MM.1S (cell line): ENCODE data around the gene TRAF3IP1.
"Not testable (repeated sequence)": the region's sequence is repeated elsewhere in the genome, so short reads cannot be mapped to it uniquely, and the experiment has no call there.

Experiments
- DNase-seq: peaks from one replicate; pipeline ENCODE4 v3.0.0-alpha.2; 2015
- H2AFZ ChIP-seq: fragments of 300-600 bp; sonication (generic); 2 replicates; pipeline ENCODE4 v1.6.0; 2016; ENCODE audit warnings: antibody characterized with exemption, low read length
- H3F3A ChIP-seq: fragments of 300-600 bp; sonication (generic); 2 replicates; pipeline ENCODE4 v1.6.1; 2016; ENCODE audit warnings: mild to moderate bottlenecking, antibody characterized with exemption, low read length, moderate library complexity, mixed read lengths; ENCODE audit not compliant: insufficient read depth
- H3K27ac ChIP-seq: fragments of 300-600 bp; sonication (generic); 2 replicates; pipeline ENCODE4 v1.5.1; 2016; ENCODE audit warnings: mild to moderate bottlenecking, low read length
- H3K27me3 ChIP-seq: fragments of 300-600 bp; sonication (generic); replicated peaks from 2 replicates; pipeline ENCODE4 v1.6.0; 2016; ENCODE audit warnings: low read length; ENCODE audit not compliant: insufficient read depth
- H3K36me3 ChIP-seq: fragments of 300-600 bp; sonication (generic); replicated peaks from 2 replicates; pipeline ENCODE4 v1.6.1; 2016; ENCODE audit warnings: mild to moderate bottlenecking, low read length, mixed read lengths; ENCODE audit not compliant: insufficient read depth
- H3K4me1 ChIP-seq: fragments of 300-600 bp; sonication (generic); 2 replicates; pipeline ENCODE4 v1.6.1; 2016; ENCODE audit warnings: low read length, mixed read lengths
- H3K4me2 ChIP-seq: fragments of 300-600 bp; sonication (generic); 2 replicates; pipeline ENCODE4 v1.6.0; 2016; ENCODE audit warnings: low read depth, low read length
- H3K4me3 ChIP-seq: fragments of 300-600 bp; sonication (generic); 2 replicates; pipeline ENCODE4 v1.5.1; 2016; ENCODE audit warnings: low read length, mixed read lengths
- H3K79me2 ChIP-seq: fragments of 300-600 bp; sonication (generic); 2 replicates; pipeline ENCODE4 v1.6.1; 2016; ENCODE audit warnings: mixed run types, low read length, mixed read lengths
- H3K9ac ChIP-seq: fragments of 300-600 bp; sonication (generic); 2 replicates; pipeline ENCODE4 v1.6.1; 2016; ENCODE audit warnings: low read length, mixed read lengths
- H3K9me2 ChIP-seq: fragments of 300-600 bp; sonication (generic); replicated peaks from 2 replicates; pipeline ENCODE4 v1.6.1; 2016; ENCODE audit warnings: mild to moderate bottlenecking, low read length, mixed read lengths; ENCODE audit not compliant: insufficient read depth
- H3K9me3 ChIP-seq: fragments of 300-600 bp; sonication (generic); replicated peaks from 2 replicates; pipeline ENCODE4 v1.6.1; 2016; ENCODE audit warnings: mild to moderate bottlenecking, low read length, mixed read lengths; ENCODE audit not compliant: insufficient read depth
- H4K20me1 ChIP-seq: fragments of 300-600 bp; sonication (generic); 2 replicates; pipeline ENCODE4 v1.6.1; 2016; ENCODE audit warnings: mild to moderate bottlenecking, low read length, moderate library complexity, mixed read lengths; ENCODE audit not compliant: insufficient read depth
- EZH2 ChIP-seq: fragments of 300-600 bp; sonication (generic); optimal IDR thresholded peaks from 2 replicates; pipeline ENCODE3; 2017; ENCODE audit warnings: low read depth, mild to moderate bottlenecking, antibody characterized with exemption, low read length, mixed read lengths
- EZH2phosphoT487 ChIP-seq: fragments of 300-600 bp; sonication (generic); IDR thresholded peaks from 2 replicates; pipeline ENCODE4 v1.6.1; 2018; ENCODE audit warnings: antibody characterized with exemption, low read length
- TF ChIP-seq, protein P1 (sequence below): fragments of 300-600 bp; sonication (generic); IDR thresholded peaks from 2 replicates; pipeline ENCODE4 v1.5.1; 2016; ENCODE audit warnings: antibody characterized with exemption, low read length, mixed read lengths

Gene TRAF3IP1

DNA sequence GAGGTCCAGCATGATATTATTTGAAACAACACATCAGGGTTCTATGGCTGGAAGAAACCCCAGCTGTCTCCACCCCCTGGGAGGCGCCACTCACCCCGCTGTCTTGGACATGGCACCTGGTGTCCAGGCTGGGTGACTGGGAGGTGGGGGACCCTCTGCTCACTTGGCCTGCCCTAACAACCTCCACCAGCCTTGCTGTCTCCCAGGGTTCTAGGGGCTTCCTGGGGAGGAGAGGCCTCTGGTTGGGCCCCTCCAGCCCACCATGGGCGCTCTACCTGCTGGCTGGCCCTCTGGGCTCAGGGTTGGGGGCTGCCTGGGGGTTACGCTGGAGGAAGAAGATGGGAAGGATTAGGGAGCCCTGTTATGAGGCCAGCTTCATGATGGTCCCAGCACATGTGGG, 48.2 kb upstream of the TRAF3IP1 start:
- H3K36me3 ChIP-seq, result no peaks in the 10 kb centered on the region

DNA sequence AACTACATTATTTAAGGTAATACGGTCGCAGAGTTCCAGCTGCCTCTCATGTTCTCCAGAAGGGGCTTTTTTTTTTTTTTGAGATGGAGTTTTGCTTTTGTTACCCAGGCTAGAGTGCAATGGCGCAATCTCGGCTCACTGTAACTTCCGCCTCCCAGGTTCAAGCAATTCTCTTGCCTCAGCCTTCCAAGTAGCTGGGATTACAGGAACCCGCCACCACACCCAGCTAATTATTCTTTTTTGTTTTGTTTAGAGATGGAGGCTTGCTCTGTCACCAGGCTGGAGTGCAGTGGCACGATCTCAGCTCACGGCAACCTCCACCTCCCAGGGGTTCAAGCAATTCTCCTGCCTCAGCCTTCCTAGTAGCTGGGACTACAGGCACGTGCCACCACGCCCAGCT, 46.9 kb upstream of the TRAF3IP1 start:
- not testable (repeated sequence) for H3K27ac ChIP-seq, H3K27me3 ChIP-seq, H3K9me3 ChIP-seq, H3K4me3 ChIP-seq, H3K79me2 ChIP-seq, H3K9me2 ChIP-seq, H3K36me3 ChIP-seq, DNase-seq, H3K4me2 ChIP-seq, H3K9ac ChIP-seq, H4K20me1 ChIP-seq, H3K4me1 ChIP-seq, H2AFZ ChIP-seq, H3F3A ChIP-seq

More for the DNA sequence above, 48.2 kb upstream of the TRAF3IP1 start:
- H3K4me3 ChIP-seq, result no peak overlapping the region
- no peak overlapping the region for H3K9ac ChIP-seq
- H3K9me3 ChIP-seq, result no peaks in the 10 kb centered on the region
- TF ChIP-seq EZH2 (no peak), EZH2phosphoT487 (no peak)
- TF ChIP-seq, protein P1, sequence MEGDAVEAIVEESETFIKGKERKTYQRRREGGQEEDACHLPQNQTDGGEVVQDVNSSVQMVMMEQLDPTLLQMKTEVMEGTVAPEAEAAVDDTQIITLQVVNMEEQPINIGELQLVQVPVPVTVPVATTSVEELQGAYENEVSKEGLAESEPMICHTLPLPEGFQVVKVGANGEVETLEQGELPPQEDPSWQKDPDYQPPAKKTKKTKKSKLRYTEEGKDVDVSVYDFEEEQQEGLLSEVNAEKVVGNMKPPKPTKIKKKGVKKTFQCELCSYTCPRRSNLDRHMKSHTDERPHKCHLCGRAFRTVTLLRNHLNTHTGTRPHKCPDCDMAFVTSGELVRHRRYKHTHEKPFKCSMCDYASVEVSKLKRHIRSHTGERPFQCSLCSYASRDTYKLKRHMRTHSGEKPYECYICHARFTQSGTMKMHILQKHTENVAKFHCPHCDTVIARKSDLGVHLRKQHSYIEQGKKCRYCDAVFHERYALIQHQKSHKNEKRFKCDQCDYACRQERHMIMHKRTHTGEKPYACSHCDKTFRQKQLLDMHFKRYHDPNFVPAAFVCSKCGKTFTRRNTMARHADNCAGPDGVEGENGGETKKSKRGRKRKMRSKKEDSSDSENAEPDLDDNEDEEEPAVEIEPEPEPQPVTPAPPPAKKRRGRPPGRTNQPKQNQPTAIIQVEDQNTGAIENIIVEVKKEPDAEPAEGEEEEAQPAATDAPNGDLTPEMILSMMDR, result no peak
- H3K4me1 ChIP-seq, result peaks cover 9% of the 10 kb centered on the region
- no peaks in the 10 kb centered on the region for H4K20me1 ChIP-seq
- H3K27ac ChIP-seq, result no peak overlapping the region
- H3K9me2 ChIP-seq, result no peaks in the 10 kb centered on the region
- no peaks in the 10 kb centered on the region for H3K79me2 ChIP-seq
- peaks cover 2% of the 10 kb centered on the region; the same call in 1 of the 2 replicates for H3F3A ChIP-seq
- no peak overlapping the region for H3K4me2 ChIP-seq
- no peaks in the 10 kb centered on the region for H3K27me3 ChIP-seq
- H2AFZ ChIP-seq, result no peak overlapping the region
- no peak for DNase-seq

- Histone ChIP-seq H3K79me2 (peaks cover 11% of the 10 kb centered on the region), H3K4me1 (no peaks in the 10 kb centered on the region), H3K36me3 (no peaks in the 10 kb centered on the region), H3F3A (no peaks in the 10 kb centered on the region), H3K9me2 (no peaks in the 10 kb centered on the region), H3K27ac (no peak overlapping the region), H3K27me3 (no peaks in the 10 kb centered on the region), H3K9ac (no peak overlapping the region), H3K4me2 (no peak overlapping the region), H2AFZ (no peak overlapping the region), H3K9me3 (no peaks in the 10 kb centered on the region), H3K4me3 (no peak overlapping the region), H4K20me1 (no peaks in the 10 kb centered on the region)
- DNase-seq, result no peak
- TF ChIP-seq EZH2 (no peak), EZH2phosphoT487 (no peak)
- TF ChIP-seq, protein P1, result no peak
Measured at GRCh38 chr2:238274152-238274865, 46.0 kb upstream of the TRAF3IP1 start.

DNA sequence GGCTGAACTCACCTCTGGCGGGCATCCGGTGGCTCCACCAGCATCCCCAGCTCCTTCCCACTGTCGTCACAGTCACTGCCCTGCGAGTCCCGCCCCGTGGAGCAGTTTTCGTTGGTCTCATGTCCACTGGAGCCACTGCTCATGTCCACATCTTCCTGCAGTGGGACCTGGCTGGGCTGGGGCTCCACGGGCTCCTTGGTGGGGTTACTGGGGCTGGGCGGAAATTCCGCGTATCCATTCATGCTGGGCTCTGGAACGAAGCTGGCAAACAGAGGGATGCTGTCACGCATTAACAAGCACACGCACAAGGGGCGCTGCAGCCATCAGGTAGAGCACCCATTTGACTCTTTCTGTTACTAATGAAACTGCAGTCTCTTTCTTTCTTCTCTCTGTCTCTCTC, 42.6 kb upstream of the TRAF3IP1 start:
- H3K36me3 ChIP-seq, result no peaks in the 10 kb centered on the region
- H3K79me2 ChIP-seq, result peaks cover 41% of the 10 kb centered on the region
- H2AFZ ChIP-seq, result no peak overlapping the region

More for the DNA sequence above, 42.6 kb upstream of the TRAF3IP1 start:
- no peak overlapping the region for H3K9ac ChIP-seq
- H3K27me3 ChIP-seq, result no peaks in the 10 kb centered on the region
- no peaks in the 10 kb centered on the region for H3K4me1 ChIP-seq
- H4K20me1 ChIP-seq, result no peaks in the 10 kb centered on the region
- no peaks in the 10 kb centered on the region for H3K9me3 ChIP-seq
- H3K27ac ChIP-seq, result no peak overlapping the region
- H3K4me3 ChIP-seq, result no peak overlapping the region
- H3F3A ChIP-seq, result no peaks in the 10 kb centered on the region
- no peak for TF ChIP-seq EZH2
- TF ChIP-seq EZH2phosphoT487, result no peak
- TF ChIP-seq, protein P1, result no peak
- H3K9me2 ChIP-seq, result no peaks in the 10 kb centered on the region
- H3K4me2 ChIP-seq, result no peak overlapping the region
- DNase-seq, result no peak
